Smooth muscle cell (in vitro differentiated cells): ENCODE measurements around the gene DLG2. TPM values are rescaled to one million over a fixed set of nuclear protein-coding genes. Genes with fewer than 3 reads are reported as not detected.

Source experiments
- DNase-seq: peaks from one replicate; lab custom pipeline; 2025; ENCODE audit not compliant: unreplicated experiment; lab: John Stamatoyannopoulos, UW
- H2AFZ ChIP-seq: fragments of 200-600 bp; sonication (generic); 2 replicates; pipeline ENCODE4 v1.6.0; 2016; ENCODE audit warnings: antibody characterized with exemption, low read depth, mild to moderate bottlenecking
- H3F3A ChIP-seq: fragments of 200-600 bp; sonication (generic); 2 replicates; pipeline ENCODE4 v1.6.0; 2017; ENCODE audit warnings: antibody characterized with exemption, low read depth
- H3K27ac ChIP-seq: fragments of 200-600 bp; sonication (generic); 2 replicates; pipeline ENCODE4 v1.5.1; 2016; ENCODE audit warnings: low read depth, mild to moderate bottlenecking
- H3K27me3 ChIP-seq: fragments of 200-600 bp; sonication (generic); 2 replicates; pipeline ENCODE4 v1.6.1; 2016; ENCODE audit warnings: low read depth, mild to moderate bottlenecking
- H3K36me3 ChIP-seq: fragments of 200-600 bp; sonication (generic); 2 replicates; pipeline ENCODE4 v1.5.1; 2016; ENCODE audit warnings: low read depth
- H3K4me1 ChIP-seq: fragments of 200-600 bp; sonication (generic); 2 replicates; pipeline ENCODE4 v1.5.1; 2016; ENCODE audit warnings: low read depth
- H3K4me2 ChIP-seq: fragments of 200-600 bp; sonication (generic); 2 replicates; pipeline ENCODE4 v1.6.0; 2016; ENCODE audit warnings: mild to moderate bottlenecking
- H3K4me3 ChIP-seq: fragments of 200-600 bp; sonication (generic); 2 replicates; pipeline ENCODE4 v1.5.1; 2016; ENCODE audit warnings: mild to moderate bottlenecking
- H3K79me2 ChIP-seq: fragments of 200-600 bp; sonication (generic); 2 replicates; pipeline ENCODE4 v1.6.0; 2016; ENCODE audit warnings: low read depth, mild to moderate bottlenecking
- H3K9ac ChIP-seq: fragments of 200-600 bp; sonication (generic); 2 replicates; pipeline ENCODE4 v1.6.0; 2016; ENCODE audit warnings: low read depth
- H3K9me3 ChIP-seq: fragments of 200-600 bp; sonication (generic); replicated peaks from 2 replicates; pipeline ENCODE4 v1.5.1; 2016; ENCODE audit warnings: low read depth
- H4K20me1 ChIP-seq: fragments of 200-600 bp; sonication (generic); 2 replicates; pipeline ENCODE4 v1.6.0; 2016; ENCODE audit warnings: low read depth
- CTCF ChIP-seq: fragments of 200-600 bp; sonication (generic); IDR thresholded peaks from 2 replicates; pipeline ENCODE4 v1.5.1; 2017; ENCODE audit warnings: borderline replicate concordance, mild to moderate bottlenecking, antibody characterized with exemption; ENCODE audit not compliant: insufficient read depth, poor library complexity, severe bottlenecking
- WGBS: methylation state at CpG from one replicate; pipeline ENCODE4 v1.1.7; 2016; ENCODE audit warnings: low lambda C conversion rate; 5-methylcytosine and 5-hydroxymethylcytosine counted together
- polyA plus RNA-seq: library from polyadenylated mRNA; unstranded; fragments of >200 nt; fragmentation: Nextera tagmentation; extraction: Ambion mirVana; gene quantifications from 2 replicates; pipeline ENCODE4 v1.2.1, GENCODE V29; 2016
- total RNA-seq: library from RNA; depleted of rRNA; stranded (reverse); fragments of >200 nt; gene quantifications from 2 replicates; pipeline ENCODE4 v1.2.3, GENCODE V29; 2014

DLG2 gene
- total and polyA plus RNA-seq, 2 experiments from 2014 or later: 0.74 to 1.1 TPM

GRCh38 chr11:85590848-85591483 lies 36.2 kb downstream of the DLG2 start:
- no peaks in the 10 kb centered on the region for H3K36me3 ChIP-seq
- WGBS: 86% methylated on average over 4 of the region's 4 CpGs
- no peak for DNase-seq
- no peaks in the 10 kb centered on the region for H3K27me3 ChIP-seq
- H3K9ac ChIP-seq: no peak overlapping the region
- H3K4me2 ChIP-seq: no peak overlapping the region
- H3K27ac ChIP-seq: no peak overlapping the region
- no peak overlapping the region for H3K4me3 ChIP-seq
- H3F3A ChIP-seq: no peaks in the 10 kb centered on the region
- no peak overlapping the region for H2AFZ ChIP-seq
- peak; percentile 48 for TF ChIP-seq CTCF
- no peaks in the 10 kb centered on the region for H4K20me1 ChIP-seq
- peaks cover 7% of the 10 kb centered on the region for H3K4me1 ChIP-seq
- no peaks in the 10 kb centered on the region for H3K9me3 ChIP-seq
- H3K79me2 ChIP-seq: no peaks in the 10 kb centered on the region

GRCh38 chr11:85589373-85589772 lies 37.8 kb downstream of the DLG2 start:
- no peak overlapping the region for H3K4me2 ChIP-seq
- WGBS: 86% methylated on average over 3 of the region's 3 CpGs
- peaks cover 7% of the 10 kb centered on the region for H3K4me1 ChIP-seq
- H3K36me3 ChIP-seq: no peaks in the 10 kb centered on the region
- H3K9me3 ChIP-seq: no peaks in the 10 kb centered on the region
- H3K4me3 ChIP-seq: no peak overlapping the region
- DNase-seq: no peak
- no peaks in the 10 kb centered on the region for H3K27me3 ChIP-seq
- no peak overlapping the region for H3K9ac ChIP-seq
- H3F3A ChIP-seq: no peaks in the 10 kb centered on the region
- TF ChIP-seq CTCF: no peak
- no peaks in the 10 kb centered on the region for H4K20me1 ChIP-seq
- H2AFZ ChIP-seq: no peak overlapping the region
- H3K27ac ChIP-seq: no peak overlapping the region
- H3K79me2 ChIP-seq: no peaks in the 10 kb centered on the region

- Histone ChIP-seq H3K4me1 (no peaks in the 10 kb centered on the region), H3K9ac (no peak overlapping the region), H3K4me3 (no peak overlapping the region), H3K79me2 (no peaks in the 10 kb centered on the region), H3K27me3 (no peaks in the 10 kb centered on the region), H3F3A (no peaks in the 10 kb centered on the region), H4K20me1 (no peaks in the 10 kb centered on the region), H3K36me3 (no peaks in the 10 kb centered on the region), H2AFZ (no peak overlapping the region), H3K4me2 (no peak overlapping the region), H3K9me3 (no peaks in the 10 kb centered on the region), H3K27ac (no peak overlapping the region)
- WGBS: 94% methylated on average over 2 of the region's 2 CpGs
- no peak for TF ChIP-seq CTCF
- DNase-seq: no peak
These were observed 45.0 kb downstream of the DLG2 start for GRCh38 chr11:85582111-85582510.

GRCh38 chr11:85575388-85575787 lies 51.8 kb downstream of the DLG2 start:
- DNase-seq: no peak
- Histone ChIP-seq H3K79me2 (no peaks in the 10 kb centered on the region), H2AFZ (no peak overlapping the region), H3K4me3 (no peak overlapping the region), H3F3A (no peaks in the 10 kb centered on the region), H3K27me3 (no peaks in the 10 kb centered on the region), H3K9me3 (no peaks in the 10 kb centered on the region), H3K4me1 (no peaks in the 10 kb centered on the region), H3K36me3 (no peaks in the 10 kb centered on the region), H3K4me2 (no peak overlapping the region), H4K20me1 (no peaks in the 10 kb centered on the region), H3K27ac (no peak overlapping the region), H3K9ac (no peak overlapping the region)
- TF ChIP-seq CTCF: no peak
- 92% methylated on average over 1 of the region's 1 CpG for WGBS
